Stimulated activated CD8-positive, alpha-beta memory T cell treated with anti-CD3 and anti-CD28 coated beads, Interleukin-15, amount 100 ng/mL, for 4 hours (primary cell): ENCODE data around the gene TMEM135.
"Not testable (repeated sequence)": the region's sequence is repeated elsewhere in the genome, so short reads cannot be mapped to it uniquely, and the experiment has no call there.

ENCODE experiments used
- DNase-seq, 2 donors: peaks; one replicate each; pipeline ENCODE4 v3.0.0-alpha.2; 2020; ENCODE audit warnings: low read depth in 2 of 2

TMEM135 gene

GRCh38 chr11:87141980-87142514 is 104.3 kb downstream of the TMEM135 start:
- DNase-seq: no peak

DNA sequence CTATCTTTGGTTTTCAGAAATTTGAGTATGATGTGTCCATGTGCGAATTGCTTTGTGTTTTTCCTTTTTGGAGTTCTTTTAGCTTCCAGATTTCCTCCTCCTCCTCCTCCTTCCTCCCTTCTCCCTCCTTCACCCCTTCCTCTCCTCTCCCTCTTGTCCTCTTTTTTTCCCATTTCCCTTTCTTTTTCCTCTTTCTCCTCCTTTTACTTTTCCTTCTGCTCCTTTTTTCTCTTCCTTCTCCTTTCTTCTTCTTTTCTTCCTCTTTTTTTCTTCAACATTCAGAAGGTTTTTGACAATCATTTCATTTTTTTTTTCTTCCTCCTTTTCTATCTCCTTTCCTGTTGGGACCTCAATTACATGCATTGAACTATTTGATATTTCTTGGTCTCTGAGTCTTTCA is 104.9 kb downstream of the TMEM135 start:
- DNase-seq: no peak

- DNase-seq: no peak
These were observed 105.9 kb downstream of the TMEM135 start for GRCh38 chr11:87143641-87144040.

- no peak for DNase-seq
These were observed 106.5 kb downstream of the TMEM135 start for GRCh38 chr11:87144252-87144651.

- no peak for DNase-seq
These were observed 111.0 kb downstream of the TMEM135 start for GRCh38 chr11:87148749-87149148.

- DNase-seq: not testable (repeated sequence)
These were observed 112.0 kb downstream of the TMEM135 start for GRCh38 chr11:87149782-87150181.

- no peak for DNase-seq
These were observed 113.2 kb downstream of the TMEM135 start for GRCh38 chr11:87150936-87151335.

GRCh38 chr11:87154246-87154645 is 116.5 kb downstream of the TMEM135 start:
- no peak for DNase-seq

DNA sequence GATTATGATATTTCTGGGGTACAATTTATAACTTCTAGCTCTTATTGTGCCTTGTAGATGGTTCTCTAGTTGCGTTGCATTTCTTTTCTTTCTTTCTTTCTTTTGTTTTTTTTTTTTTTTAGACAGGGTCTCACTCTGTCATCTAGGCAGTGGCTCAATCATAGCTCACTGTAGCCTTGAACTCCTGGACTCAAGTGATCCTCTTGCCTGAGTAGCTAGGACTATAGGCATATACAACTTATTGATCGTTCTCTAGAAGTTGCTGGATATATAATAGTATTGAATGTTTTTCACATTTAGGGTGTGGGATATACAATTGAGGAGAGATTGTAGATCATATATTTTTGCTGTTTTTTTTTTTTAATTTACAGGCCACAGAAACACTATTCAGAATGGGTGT is 119.2 kb downstream of the TMEM135 start:
- DNase-seq: no peak

DNA sequence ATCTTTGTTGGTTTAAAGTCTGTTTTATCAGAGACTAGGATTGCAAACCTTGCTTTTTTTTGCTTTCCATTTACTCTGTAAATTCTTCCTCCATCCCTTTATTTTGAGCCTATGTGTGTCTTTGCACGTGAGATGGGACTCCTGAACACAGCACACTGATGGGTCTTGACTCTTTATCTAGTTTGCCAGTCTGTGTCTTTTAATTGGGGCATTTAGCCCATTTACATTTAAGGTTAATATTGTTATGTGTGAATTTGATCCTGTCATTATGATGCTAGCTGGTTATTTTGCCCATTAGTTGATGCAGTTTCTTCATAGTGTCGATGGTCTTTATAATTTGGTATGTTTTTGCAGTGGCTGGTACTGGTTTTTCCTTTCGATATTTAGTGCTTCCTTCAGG is 131.3 kb downstream of the TMEM135 start:
- DNase-seq: not testable (repeated sequence)

GRCh38 chr11:87173185-87174039 is 135.7 kb downstream of the TMEM135 start:
- no peak for DNase-seq

DNA sequence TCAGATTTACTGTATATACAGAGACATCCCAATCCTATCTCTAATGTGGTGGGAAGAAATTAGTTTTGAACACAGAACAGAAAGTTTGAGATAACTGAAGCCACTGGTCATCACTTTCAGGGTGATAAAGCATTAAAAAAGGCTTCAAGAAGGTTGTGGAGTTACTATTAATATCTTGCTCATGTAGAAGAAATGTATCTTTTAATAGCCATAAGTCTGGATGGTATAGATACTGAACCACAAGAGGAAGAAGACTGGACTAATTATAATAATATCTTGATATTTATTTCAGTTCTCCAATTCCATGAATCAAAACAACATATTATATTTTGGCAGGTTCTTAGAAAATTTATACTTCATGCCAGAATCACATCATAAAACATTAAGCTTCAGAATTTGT is 137.1 kb downstream of the TMEM135 start:
- DNase-seq: no peak

DNA sequence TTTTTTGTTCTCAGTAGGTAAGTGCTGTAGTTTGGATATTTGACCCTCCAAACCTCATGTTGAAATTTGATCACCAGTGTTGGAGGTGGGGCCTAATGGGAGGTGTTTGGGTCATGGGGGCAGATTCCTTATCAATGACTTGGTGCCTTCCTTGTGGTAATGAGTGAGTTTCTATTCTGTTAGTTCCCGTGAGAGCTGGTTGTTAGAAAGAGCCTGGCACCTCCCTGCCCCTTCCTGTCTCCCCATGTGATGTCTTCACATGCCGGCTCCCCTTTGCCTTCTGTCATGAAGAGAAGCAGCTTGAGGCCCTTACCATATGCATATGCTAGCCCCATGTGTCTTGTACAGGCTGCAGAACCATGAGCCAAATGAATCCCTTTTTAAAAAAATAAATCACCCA is 138.3 kb downstream of the TMEM135 start:
- no peak for DNase-seq

DNA sequence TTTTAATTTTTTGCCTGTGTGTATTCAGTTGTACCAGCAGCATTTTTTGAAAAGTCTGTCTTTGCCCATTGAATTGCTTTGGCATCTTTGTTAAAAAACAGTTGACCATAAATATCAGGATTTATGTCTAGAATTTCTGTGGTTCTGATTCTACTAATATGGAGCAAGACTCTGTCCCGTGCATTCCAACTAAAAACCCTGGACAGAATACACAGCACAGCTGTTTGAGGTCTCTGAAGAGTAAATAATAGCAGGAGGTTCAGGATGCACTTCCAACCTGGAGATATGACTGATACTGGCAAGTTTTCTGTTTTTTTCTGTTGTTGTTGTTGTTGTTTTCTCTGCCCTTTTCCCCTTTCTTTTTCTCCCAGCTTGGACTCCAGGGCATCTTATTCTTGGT is 141.9 kb downstream of the TMEM135 start:
- DNase-seq: no peak

GRCh38 chr11:87180742-87181141 is 143.0 kb downstream of the TMEM135 start:
- DNase-seq: no peak

DNA sequence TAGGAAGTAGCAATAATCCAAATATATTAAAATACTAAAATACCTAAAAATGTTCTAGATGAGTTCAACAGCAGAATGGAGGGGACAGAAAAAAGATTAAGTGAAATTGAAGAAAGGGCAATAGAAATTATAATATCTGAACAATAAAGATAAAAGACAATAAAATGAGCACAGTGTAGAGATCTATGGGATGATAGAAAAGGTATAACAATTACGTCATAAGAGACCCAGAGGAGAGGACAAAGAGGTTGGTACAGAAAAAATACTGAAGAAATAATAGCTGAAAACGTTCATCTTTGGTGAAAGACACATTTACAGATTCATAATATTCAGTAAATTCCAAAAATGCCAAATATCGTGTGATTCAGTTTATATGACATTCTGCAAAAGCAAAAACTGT is 143.4 kb downstream of the TMEM135 start:
- no peak for DNase-seq

DNA sequence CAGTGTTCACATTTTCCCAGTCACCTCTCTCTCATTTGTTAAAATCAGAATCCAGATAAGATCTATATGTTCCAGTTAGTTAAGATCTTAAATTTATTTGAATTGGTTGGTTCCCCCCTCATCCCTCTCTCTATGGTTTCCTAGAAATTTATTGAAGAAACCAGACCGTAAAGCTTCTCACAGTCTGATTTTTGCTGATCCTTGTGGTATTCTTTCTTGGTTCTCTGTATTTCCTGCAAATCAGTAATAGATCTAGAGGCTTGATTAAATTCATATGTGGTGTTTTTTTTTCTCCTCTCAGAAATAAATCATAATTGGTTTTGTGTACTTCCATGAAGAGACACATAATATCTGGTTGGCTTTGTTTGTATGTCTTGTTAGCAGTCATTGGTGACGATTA is 147.5 kb downstream of the TMEM135 start:
- DNase-seq: no peak

DNA sequence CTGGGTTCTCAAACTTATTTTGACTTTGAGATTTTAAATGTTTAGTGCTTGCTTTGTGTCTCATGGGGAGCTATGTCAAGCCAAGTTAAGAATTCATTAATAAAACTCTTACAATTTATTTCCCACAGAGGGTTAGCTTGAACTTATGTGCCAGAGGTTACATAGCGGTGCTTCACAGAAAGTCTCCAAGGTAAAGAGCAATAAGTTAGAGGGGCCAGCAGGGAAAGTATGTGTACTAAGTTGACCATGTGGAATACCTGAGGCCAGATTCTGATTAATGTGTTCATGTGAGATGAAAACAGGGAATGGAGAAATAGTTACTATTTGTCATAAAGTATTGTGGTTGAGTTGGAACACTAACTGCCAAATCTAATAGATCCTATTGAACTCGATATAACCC is 149.3 kb downstream of the TMEM135 start:
- DNase-seq: no peak

DNA sequence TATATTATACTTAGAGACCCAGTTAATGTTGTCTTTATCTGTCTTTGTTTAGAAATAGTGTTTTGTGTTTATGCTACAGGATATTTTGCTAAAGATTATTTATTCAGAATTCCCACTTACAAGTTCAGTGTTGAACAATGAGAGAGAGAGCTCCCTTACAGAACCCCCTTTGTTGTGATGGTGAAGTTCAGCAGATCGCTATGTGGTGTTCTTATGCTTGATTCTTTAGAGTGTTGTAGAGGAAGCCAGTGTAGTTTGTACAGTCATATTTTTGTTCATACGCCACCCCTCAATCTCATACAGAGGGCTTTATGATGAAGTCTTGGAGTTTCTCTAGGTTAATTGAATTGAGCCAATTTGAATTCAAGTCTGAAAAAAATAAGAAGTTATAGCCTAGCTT is 150.2 kb downstream of the TMEM135 start:
- no peak for DNase-seq

DNA sequence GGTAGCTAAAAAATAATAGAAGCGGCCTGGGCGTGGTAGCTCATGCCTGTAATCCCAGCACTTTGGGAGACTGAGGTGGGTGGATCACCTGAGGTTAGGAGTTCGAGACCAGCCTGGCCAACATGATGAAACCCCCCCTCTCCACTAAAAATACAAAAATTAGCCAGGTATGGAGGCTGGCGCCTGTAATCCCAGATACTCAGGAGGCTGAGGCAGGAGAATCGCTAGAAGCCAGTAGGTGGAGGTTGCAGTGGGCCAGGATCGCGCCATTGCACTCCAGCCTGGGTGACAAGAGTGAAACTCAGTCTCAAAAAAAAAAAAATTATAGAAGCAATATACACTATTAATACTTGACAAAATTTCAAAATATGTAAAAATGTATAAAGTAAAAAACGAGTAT is 150.7 kb downstream of the TMEM135 start:
- not testable (repeated sequence) for DNase-seq

DNA sequence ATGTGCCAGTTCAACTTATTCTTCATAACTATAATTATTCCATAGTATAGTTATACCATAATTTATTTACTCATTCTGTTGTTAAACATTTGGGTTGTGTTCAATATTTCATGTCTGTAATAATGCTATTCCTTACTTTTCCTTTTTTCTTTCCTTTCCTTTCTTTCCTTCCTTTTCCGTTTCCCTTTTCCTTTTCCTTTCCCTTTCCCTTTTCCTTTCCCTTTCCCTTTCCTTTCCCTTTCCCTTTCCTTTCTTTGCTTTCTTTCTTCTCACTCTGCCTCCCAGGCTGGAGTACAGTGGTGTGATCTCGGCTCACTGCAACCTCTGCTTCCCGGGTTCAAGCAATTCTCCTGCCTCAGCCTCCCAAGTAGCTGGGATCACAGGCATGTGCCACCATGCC is 151.2 kb downstream of the TMEM135 start:
- DNase-seq: not testable (repeated sequence)

GRCh38 chr11:87190071-87190470 is 152.3 kb downstream of the TMEM135 start:
- DNase-seq: no peak

- no peak for DNase-seq
These were observed 156.2 kb downstream of the TMEM135 start for GRCh38 chr11:87193756-87194470.
